Prostate gland (tissue), 2 donors: ENCODE data around the gene MRI1. TPM values are rescaled to one million over a fixed set of nuclear protein-coding genes. Genes with fewer than 3 reads are reported as not detected.

Experiments used
- DNase-seq: peaks from one replicate; pipeline ENCODE4 v3.0.0-alpha.2; 2019; ENCODE audit warnings: low spot score
- H3K27ac ChIP-seq, 2 donors: fragments of 200-600 bp; sonication (generic); 2 replicates each; pipeline ENCODE4 v1.5.1; 2017 to 2019
- H3K27me3 ChIP-seq: fragments of 200-600 bp; sonication (generic); replicated peaks from 2 replicates; pipeline ENCODE4 v1.5.1; 2019; ENCODE audit not compliant: insufficient read depth
- H3K36me3 ChIP-seq, 2 donors: fragments of 200-600 bp; sonication (generic); 1 replicate in 1 of 2; 2 replicates in 1 of 2; pipeline versions ENCODE4 v1.5.1 to v1.8.1; 2017 to 2019
- H3K4me1 ChIP-seq: fragments of 200-600 bp; sonication (generic); replicated peaks from 2 replicates; pipeline ENCODE4 v1.5.1; 2019
- H3K4me3 ChIP-seq, 2 donors: fragments of 200-600 bp; sonication (generic); 2 replicates each; pipeline ENCODE4 v1.5.1; 2017 to 2019
- H3K9me3 ChIP-seq: fragments of 200-600 bp; sonication (generic); 2 replicates; pipeline ENCODE4 v1.5.1; 2017
- CTCF ChIP-seq, 4 experiments: fragments of 200-600 bp in 2 of 4; fragments of 450-650 bp in 2 of 4; sonication (generic) in 2 of 4; IDR thresholded peaks; 1 replicate in 3 of 4; 2 replicates in 1 of 4; pipeline ENCODE4 v1.5.1; 2016 to 2019; ENCODE audit warnings: antibody characterized with exemption in 4 of 4, mild to moderate bottlenecking in 2 of 4, moderate library complexity in 2 of 4
- POLR2A ChIP-seq: fragments of 450-650 bp; IDR thresholded peaks from one replicate; pipeline ENCODE4 v1.6.1; 2016; ENCODE audit warnings: antibody characterized with exemption, mild to moderate bottlenecking
- POLR2AphosphoS5 ChIP-seq: sonication (generic); formaldehyde crosslinking; IDR thresholded peaks from one replicate; pipeline ENCODE4 v1.6.1; 2017; ENCODE audit warnings: antibody characterized with exemption
- WGBS: methylation state at CpG from one replicate; pipeline ENCODE4 v1.1.5; 2018; 5-methylcytosine and 5-hydroxymethylcytosine counted together
- intact Hi-C: fragments of 100-400 bp; cut with DNase I; formaldehyde crosslinking; loops from one replicate; pipeline ENCODE4 v1.14.2; 2022
- total RNA-seq, 2 donors: library from RNA; depleted of rRNA; stranded (reverse); fragments of >200 nt; gene quantifications; one replicate each; pipeline ENCODE4 v1.1.0, GENCODE V29; 2016

Gene MRI1
- total RNA-seq, 2 donors from 2014 or later, result 62.7 to 64.5 TPM

GRCh38 chr19:13726323-13726722, 38.0 kb upstream of the MRI1 start:
- Histone ChIP-seq H3K36me3 (no peaks in the 10 kb centered on the region), H3K4me1 (no peaks in the 10 kb centered on the region), H3K9me3 (no peaks in the 10 kb centered on the region), H3K4me3 (no peak overlapping the region), H3K27ac (no peak overlapping the region), H3K27me3 (no peaks in the 10 kb centered on the region)
- WGBS, result 93% methylated on average over 5 of the region's 5 CpGs
- DNase-seq, result no peak
- intact Hi-C loops, result no loop called here
- TF ChIP-seq POLR2A (no peak), POLR2AphosphoS5 (no peak), CTCF (IDR thresholded peaks at IDR 0.05) (no peak)

GRCh38 chr19:13727798-13728197, 36.5 kb upstream of the MRI1 start:
- Histone ChIP-seq H3K4me1 (peaks cover 4% of the 10 kb centered on the region), H3K36me3 (no peaks in the 10 kb centered on the region), H3K27me3 (no peaks in the 10 kb centered on the region), H3K4me3 (no peak overlapping the region), H3K27ac (no peak overlapping the region), H3K9me3 (no peaks in the 10 kb centered on the region)
- no peak for DNase-seq
- WGBS, result 76% methylated on average over 8 of the region's 8 CpGs
- intact Hi-C loops, result no loop called here
- TF ChIP-seq POLR2AphosphoS5, result no peak
- TF ChIP-seq POLR2A, result no peak
- no peak for TF ChIP-seq CTCF (IDR thresholded peaks at IDR 0.05)

GRCh38 chr19:13729859-13730258, 34.5 kb upstream of the MRI1 start:
- DNase-seq, result no peak
- Histone ChIP-seq H3K9me3 (no peaks in the 10 kb centered on the region), H3K27ac (no peak overlapping the region), H3K4me1 (peaks cover 4% of the 10 kb centered on the region), H3K4me3 (no peak overlapping the region), H3K27me3 (no peaks in the 10 kb centered on the region), H3K36me3 (no peaks in the 10 kb centered on the region)
- 43% methylated on average over 2 of the region's 2 CpGs for WGBS
- intact Hi-C loops, result no loop called here
- TF ChIP-seq POLR2AphosphoS5 (no peak), POLR2A (no peak)

GRCh38 chr19:13731147-13731964, 33.0 kb upstream of the MRI1 start:
- WGBS, result 0% methylated on average over 39 of the region's 39 CpGs
- Histone ChIP-seq H3K36me3 (no peaks in the 10 kb centered on the region), H3K9me3 (no peaks in the 10 kb centered on the region), H3K4me3 (peak overlapping the region; percentile 36 to 49), H3K27me3 (no peaks in the 10 kb centered on the region), H3K27ac (peak overlapping the region; percentile 84 to 87), H3K4me1 (peaks cover 4% of the 10 kb centered on the region)
- TF ChIP-seq POLR2AphosphoS5 (peak; percentile 95), CTCF (IDR thresholded peaks at IDR 0.05) (peak in 1 of 4 experiments; percentile 5), POLR2A (peak; percentile 57)
- intact Hi-C loops, result no loop called here
- peak; percentile 96 for DNase-seq

- peak overlapping the region; percentile 36 to 49 for H3K4me3 ChIP-seq
- 86% methylated on average over 8 of the region's 8 CpGs for WGBS
Observed at GRCh38 chr19:13732337-13732736, 32.0 kb upstream of the MRI1 start.

More at GRCh38 chr19:13732337-13732736, 32.0 kb upstream of the MRI1 start:
- no peaks in the 10 kb centered on the region for H3K36me3 ChIP-seq
- H3K27ac ChIP-seq, result no peak overlapping the region
- intact Hi-C loops, result no loop called here
- TF ChIP-seq POLR2A, result no peak
- no peak for TF ChIP-seq POLR2AphosphoS5
- TF ChIP-seq CTCF (IDR thresholded peaks at IDR 0.05), result no peak
- no peaks in the 10 kb centered on the region for H3K9me3 ChIP-seq
- no peaks in the 10 kb centered on the region for H3K27me3 ChIP-seq
- peaks cover 4% of the 10 kb centered on the region for H3K4me1 ChIP-seq
- no peak for DNase-seq
